COLO829 (cell line): ENCODE measurements around the gene TNFAIP3.
"Not testable (repeated sequence)": the region's sequence is repeated elsewhere in the genome, so short reads cannot be mapped to it uniquely, and the experiment has no call there.

Experiments used
- DNase-seq: peaks from one replicate; pipeline ENCODE4 v3.0.0; 2012; ENCODE audit warnings: low spot score

The TNFAIP3 gene

GRCh38 chr6:137878486-137879285 is 11.6 kb downstream of the TNFAIP3 start:
- no peak for DNase-seq

- DNase-seq = no peak
Observed at GRCh38 chr6:137879299-137879698, 12.2 kb downstream of the TNFAIP3 start.

GRCh38 chr6:137879885-137880745 is 13.1 kb downstream of the TNFAIP3 start:
- DNase-seq = no peak

- no peak for DNase-seq
Observed at GRCh38 chr6:137880746-137881521, 13.9 kb downstream of the TNFAIP3 start.

DNA sequence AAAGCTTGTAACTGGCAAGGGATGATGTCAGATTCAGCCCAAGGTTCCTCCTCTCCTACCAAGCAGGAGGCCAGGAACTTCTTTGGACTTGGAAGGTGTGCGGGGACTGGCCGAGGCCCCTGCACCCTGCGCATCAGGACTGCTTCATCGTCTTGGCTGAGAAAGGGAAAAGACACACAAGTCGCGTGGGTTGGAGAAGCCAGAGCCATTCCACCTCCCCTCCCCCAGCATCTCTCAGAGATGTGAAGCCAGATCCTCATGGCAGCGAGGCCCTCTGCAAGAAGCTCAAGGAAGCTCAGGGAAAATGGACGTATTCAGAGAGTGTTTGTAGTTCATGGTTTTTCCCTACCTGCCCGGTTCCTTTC is 14.4 kb downstream of the TNFAIP3 start:
- DNase-seq = no peak

DNA sequence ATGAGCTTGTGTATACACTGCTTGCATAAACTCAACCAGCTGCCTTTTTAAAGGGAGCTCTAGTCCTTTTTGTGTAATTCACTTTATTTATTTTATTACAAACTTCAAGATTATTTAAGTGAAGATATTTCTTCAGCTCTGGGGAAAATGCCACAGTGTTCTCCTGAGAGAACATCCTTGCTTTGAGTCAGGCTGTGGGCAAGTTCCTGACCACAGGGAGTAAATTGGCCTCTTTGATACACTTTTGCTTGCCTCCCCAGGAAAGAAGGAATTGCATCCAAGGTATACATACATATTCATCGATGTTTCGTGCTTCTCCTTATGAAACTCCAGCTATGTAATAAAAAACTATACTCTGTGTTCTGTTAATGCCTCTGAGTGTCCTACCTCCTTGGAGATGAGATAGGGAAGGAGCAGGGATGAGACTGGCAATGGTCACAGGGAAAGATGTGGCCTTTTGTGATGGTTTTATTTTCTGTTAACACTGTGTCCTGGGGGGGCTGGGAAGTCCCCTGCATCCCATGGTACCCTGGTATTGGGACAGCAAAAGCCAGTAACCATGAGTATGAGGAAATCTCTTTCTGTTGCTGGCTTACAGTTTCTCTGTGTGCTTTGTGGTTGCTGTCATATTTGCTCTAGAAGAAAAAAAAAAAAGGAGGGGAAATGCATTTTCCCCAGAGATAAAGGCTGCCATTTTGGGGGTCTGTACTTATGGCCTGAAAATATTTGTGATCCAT is 15.3 kb downstream of the TNFAIP3 start:
- no peak for DNase-seq

DNA sequence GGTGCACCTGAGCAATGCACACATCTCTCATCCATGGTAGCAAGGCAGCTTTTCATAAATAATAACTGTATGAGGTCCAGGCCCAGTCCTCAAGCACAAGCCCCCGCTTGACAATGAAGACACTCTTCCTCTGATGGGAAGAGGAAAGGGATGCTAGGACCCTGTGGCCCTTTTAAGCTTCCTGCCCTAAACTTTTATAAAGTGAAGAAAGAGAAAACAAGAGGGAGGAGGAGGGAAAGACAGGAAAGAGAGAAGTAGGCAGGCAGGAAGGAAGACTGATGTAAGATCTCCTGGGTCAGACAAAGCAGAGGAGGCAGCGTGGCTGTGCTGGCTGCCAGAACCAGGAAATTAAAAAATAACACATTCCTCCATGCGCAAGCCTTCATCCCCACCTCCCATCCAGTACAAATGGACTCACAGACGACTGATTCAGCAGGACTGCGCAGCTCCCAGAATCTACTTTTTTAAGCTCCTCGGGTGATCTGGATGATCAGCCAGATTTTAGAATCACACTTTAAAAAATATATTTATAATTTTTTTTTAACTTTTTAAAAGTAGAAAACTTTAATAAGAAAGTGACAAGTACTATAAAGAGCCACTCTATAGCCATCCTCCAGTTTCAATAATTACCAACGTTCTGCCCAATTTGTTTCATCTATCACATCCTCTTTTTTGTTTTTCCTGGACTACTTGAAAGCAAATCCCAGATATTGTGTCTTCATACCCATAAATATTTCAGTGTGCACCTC is 16.5 kb downstream of the TNFAIP3 start:
- no peak for DNase-seq

GRCh38 chr6:137884149-137884909 is 17.3 kb downstream of the TNFAIP3 start:
- no peak for DNase-seq

DNA sequence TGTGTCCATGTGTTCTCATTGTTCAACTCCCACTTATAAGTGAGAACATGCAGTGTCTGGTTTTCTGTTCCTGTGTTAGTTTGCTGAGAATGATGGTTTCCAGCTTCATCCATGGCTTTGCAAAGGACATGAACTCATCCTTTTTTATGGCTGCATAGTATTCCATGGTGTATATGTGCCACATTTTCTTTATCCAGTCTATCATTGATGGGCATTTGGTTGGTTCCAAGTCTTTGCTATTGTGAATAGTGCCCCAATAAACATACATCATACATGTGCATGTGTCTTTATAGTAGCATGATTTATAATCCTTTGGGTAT is 17.8 kb downstream of the TNFAIP3 start:
- DNase-seq = not testable (repeated sequence)

DNA sequence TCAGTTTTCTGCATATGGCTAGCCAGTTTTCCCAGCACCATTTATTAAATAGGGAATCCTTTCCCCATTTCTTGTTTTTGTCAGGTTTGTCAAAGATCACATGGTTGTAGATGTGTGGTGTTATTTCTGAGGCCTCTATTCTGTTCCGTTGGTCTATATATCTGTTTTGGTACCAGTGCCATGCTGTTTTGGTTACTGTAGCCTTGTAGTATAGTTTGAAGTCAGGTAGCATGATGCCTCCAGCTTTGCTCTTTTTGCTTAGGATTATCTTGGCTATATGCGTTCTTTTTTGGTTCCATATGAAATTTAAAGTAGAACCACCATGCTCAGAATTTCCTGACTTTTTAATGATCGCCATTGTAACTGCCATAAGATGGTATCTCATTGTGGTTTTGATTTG is 19.2 kb downstream of the TNFAIP3 start:
- not testable (repeated sequence) for DNase-seq

DNA sequence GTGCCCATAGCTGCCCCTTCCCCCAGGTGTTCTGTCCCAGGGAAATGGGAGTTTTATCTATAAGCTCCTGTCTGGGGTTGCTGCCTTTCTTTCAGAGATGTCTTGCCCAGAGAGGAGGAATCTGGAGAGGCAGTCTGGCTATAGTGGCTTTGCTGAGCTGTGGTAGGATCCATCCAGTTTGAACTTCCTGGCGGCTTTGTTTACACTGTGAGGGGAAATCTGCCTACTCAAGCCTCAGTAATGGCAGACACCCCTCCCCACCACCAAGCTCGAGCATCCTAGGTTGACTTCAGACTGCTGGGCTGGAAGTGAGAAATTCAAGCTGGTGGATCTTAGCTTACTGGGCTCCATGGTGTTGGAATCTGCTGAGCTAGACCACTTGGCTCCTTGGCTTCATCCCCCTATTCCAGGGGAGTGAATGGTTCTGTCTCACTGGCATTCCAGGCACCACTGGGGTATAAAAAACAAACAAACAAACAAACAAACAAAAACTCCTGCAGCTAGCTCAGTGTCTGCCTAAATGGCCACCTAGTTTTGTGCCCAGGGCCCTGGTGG is 24.0 kb downstream of the TNFAIP3 start:
- no peak for DNase-seq

DNA sequence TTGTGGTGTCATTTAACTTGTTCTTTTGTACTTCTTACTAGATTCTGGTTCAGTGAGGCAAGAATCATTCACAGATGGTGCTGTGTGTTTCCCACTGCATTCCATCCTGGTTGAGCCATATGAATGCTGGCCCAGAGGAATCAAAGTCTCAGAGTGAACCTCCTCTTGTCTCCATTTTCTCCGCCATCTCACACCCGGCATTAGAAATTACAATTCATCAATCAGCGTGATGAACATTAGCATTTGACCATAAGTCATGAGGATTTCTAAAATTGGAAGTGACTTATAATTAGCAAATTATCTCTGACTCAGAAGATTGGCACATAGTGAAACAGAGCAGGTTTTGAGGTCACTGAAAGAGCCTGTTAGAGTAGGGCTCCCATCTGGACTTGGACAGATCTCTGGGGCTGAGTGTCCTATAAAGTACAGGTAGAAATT is 25.2 kb downstream of the TNFAIP3 start:
- no peak for DNase-seq

DNA sequence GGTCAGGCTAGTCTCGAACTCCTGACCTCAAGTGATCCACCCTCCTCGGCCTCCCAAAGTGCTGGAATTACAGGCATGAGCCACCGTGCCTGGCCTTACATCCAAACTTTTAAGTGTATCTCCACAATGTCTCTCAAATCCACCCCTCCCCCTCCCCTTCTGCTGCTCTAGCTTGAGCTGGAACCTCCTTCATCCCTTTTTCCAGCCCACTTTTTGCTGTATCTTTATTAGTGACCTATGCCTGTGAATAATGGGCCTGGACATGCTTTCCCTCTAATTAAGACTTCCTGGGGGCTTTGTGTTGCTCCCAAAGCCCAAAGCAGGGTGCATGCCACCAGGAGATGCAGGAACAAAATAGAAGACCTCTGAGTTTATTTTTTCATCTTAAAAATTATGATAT is 26.1 kb downstream of the TNFAIP3 start:
- no peak for DNase-seq

DNA sequence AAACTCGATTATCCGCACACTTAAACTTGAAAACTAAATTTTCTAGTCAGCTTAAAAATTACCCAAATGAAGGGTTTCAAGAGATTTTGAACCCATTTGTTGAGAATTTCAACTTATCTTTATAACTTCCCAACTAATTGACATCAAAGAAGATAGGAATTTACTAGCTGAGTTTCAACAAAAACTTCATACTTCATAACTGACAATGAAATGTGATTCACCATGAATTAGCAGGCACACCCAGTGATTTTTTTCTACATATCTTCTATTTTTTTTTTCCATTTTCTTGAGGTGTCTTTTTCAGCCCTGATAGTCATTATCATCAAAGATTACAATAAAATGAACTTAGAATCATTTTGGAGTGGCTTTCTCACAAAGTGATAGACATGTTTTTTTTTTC is 26.7 kb downstream of the TNFAIP3 start:
- DNase-seq = no peak

- DNase-seq = not testable (repeated sequence)
Observed at GRCh38 chr6:137894378-137894777, 27.3 kb downstream of the TNFAIP3 start.

DNA sequence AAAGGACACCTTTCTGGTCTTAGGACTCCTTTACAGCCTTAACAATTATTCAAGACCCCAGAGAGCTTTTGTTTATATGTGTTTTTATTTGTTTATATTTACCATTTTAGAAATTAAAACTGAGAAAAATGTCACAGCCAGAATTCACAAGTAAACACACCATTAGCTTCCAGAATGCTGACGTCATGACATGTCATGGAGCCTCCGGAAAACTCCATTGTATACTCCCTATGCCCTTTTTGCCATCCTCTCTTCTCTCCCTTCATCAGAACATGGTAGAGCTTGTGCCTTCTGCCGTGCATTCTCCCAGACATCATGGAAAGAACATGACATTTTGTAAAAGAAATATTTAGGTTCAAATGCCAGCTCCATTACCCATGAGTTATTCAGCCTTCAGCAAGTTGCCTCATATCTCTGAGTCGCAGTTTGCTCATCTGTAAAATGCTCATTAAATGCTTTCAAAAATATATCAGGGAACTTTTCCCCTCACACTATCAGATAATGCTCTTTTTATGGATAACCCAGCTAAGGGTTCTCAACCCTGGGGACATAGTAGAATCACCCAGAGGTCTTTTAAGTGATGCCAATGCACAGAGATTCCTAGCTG is 27.8 kb downstream of the TNFAIP3 start:
- no peak for DNase-seq

GRCh38 chr6:137896647-137897046 is 29.6 kb downstream of the TNFAIP3 start:
- DNase-seq = no peak

GRCh38 chr6:137900815-137901214 is 33.8 kb downstream of the TNFAIP3 start:
- DNase-seq = no peak

DNA sequence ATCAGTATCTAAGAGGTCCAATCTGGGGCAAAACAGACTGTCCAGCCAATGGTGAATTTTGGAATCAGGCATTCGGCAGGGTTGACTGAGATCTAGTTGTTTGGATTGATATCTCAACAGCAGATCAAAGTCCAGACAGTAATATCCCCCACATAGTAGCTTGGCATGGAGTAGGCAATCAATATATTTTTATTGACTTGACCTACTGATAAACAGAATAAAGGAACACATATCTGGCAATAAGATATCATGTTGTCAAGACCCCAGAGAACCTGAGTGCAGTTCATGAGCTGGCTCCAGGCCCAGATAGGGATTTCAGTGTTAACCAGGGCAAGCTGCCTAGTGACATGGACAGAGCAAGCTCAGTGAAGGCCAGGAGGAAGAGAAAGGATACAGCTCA is 34.4 kb downstream of the TNFAIP3 start:
- DNase-seq = no peak

DNA sequence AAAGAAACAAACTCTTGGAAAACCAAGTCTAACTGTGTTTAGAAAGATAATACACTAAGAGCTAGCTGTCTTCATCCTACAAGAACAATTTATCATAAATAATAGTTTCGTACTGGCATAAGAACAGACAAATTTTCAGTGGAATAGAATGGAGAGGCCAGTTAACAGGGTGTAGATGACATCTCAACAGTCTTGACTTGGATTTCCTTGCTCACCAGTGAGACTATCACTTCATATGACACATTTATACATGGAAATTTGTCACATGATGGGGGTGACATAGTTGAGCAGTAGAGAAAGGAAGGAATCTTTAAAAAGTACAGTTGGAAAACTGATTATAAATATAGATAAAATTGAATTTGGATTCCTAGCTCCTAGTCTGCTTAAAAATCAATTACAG is 35.6 kb downstream of the TNFAIP3 start:
- DNase-seq = no peak
